ENCODE data around the gene SH3PXD2B.
"Not testable (repeated sequence)": the region's sequence is repeated elsewhere in the genome, so short reads cannot be mapped to it uniquely, and the experiment has no call there.

Gene SH3PXD2B

DNA sequence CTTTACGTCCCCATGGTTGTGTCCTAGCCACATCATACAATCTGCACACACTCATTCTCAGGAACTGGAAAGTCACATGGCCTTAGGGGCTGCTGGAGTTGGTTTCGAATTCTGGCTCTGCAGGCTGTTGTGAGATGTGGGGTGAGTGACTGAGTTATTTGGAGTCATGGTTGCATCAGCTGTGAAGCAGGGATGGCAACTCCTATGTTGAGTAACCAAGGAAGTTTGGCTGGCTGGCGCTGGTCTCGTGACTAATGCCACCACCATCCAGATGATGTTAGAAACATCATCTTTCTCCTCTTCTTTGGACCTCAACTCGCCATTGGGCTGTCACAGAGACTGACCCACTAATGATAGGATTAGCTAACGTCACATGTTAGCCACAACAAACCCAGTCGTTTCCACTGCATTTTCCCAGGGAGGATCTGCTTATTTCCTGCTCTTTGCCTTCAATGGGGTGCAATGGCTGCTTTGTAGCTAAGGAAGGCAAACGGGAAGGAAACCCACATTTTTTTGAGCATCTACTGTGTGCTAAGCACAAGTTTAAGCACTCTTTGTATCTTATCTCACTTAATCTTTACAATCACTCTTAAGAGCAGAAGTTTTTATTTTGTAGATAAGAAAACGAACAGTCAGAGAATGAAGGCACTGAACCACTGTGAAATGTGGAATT is 92.6 kb downstream of the SH3PXD2B start:
- DNase-seq = no peak

DNA sequence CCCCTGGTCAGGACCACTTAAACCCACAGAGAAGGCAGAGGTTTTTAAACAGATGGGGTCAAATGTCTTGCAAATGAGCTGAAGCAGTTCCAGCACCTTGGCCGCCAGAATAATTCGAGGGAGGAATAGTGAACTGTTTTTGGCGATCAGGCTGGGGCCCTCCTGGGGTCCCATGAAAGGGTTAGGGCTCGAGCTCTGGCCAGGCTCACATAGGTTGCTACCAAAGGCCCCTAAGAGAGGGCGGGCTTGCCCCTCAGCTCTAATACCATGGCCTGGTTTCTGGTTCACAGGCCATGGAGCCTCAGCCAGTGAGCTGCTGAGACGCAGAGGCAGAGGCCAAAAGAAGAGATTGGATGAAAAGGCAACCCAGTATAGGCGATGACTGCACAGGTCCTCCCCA is 96.0 kb downstream of the SH3PXD2B start:
- no peak for DNase-seq

DNA sequence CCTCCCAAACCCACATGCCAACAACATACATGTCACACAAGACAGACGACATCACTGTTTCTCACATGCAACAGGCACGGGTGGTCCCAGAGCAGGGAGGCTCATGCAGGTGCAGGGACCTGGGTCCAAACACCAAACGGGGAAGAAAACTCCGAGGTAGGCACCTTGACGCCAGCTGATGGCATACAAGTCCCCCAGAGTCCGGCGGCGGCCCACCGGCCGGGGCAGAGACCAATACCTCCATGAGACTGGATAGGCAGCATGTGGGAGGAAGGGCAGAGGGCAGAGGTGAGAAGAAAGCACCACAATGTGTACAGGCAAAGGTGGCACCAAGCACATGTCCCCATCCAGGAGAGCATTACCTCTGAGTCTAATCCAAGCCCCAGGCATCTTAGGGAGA is 97.8 kb downstream of the SH3PXD2B start:
- no peak for DNase-seq

DNA sequence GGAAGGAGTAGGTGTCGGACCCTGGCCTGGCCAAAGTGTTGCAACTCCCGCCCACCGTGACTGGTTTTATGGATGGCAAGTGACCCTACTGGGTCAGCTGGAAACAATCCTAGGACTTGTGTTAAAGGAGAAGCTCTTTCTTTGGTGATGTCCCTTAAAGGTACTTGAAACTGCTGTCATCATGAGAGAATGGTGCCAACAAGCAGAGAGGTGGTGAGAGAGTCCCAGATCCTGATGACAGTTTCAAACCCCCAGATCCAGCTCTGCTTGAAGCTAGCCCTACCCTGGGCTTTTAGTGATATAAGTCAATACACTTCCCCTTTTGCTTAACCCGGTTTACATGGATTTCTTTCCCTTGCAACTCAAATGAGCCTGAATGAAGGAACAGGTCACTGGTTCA is 98.3 kb downstream of the SH3PXD2B start:
- no peak for DNase-seq

DNA sequence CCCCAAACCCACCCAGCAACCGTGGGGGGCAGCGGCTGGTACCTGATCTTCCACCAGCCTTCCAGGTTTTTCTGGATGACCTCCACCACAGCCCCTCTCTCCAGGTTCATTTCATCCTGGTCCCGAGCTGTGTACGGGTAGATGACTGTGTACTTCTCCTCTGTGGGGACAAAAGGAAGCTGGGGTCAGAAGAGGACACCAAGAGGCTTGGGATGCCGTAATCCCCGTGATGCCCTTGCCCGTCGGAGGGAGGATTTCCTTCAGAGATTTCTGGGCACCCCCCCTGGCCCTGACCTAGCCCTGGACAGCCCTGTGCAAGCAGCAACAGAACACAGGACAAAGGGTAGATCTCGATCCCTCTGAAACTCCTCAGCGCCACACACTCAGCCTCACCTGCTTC is 100.5 kb downstream of the SH3PXD2B start:
- no peak for DNase-seq

DNA sequence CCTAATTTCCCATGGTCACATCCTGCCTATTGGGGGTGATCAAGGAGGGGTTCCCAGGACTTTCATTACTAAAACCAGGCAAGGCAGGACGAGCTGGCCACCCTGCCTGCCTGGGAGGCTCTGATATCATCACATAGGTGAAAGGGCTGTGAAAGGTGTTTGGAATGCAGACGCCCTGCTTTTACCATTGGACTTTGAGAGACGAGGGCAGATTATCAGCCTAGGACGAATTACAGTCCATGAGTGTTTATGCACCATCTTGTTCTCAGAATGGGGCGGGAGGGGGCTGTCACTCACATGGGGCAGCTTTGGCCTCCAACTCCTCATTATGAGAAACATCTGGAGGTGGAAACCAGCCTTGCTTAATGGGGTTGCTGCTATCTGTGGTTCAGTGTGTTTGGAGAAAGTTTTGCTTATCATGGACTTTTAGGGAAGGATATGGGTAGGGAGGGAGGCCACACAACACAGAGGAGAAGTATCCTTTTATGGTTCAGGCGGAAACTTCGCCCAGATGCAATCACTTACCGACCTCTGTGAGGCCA is 101.0 kb downstream of the SH3PXD2B start:
- no peak for DNase-seq

DNA sequence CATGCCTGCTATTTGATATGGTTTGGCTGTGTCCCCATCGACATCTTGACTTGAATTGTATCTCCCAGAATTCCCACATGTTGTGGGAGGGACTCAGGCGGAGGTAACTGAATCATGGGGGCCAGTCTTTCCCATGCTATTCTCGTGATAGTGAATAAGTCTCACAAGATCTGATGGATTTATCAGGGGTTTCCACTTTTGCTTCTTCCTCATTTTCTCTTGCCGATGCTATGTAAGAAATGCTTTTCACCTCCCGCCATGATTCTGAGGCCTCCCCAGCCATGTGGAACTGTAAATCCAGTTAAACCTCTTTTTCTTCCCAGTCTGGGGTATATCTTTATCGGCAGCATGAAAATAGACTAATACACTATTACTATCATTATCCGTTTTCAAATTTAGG is 101.8 kb downstream of the SH3PXD2B start:
- not testable (repeated sequence) for DNase-seq

DNA sequence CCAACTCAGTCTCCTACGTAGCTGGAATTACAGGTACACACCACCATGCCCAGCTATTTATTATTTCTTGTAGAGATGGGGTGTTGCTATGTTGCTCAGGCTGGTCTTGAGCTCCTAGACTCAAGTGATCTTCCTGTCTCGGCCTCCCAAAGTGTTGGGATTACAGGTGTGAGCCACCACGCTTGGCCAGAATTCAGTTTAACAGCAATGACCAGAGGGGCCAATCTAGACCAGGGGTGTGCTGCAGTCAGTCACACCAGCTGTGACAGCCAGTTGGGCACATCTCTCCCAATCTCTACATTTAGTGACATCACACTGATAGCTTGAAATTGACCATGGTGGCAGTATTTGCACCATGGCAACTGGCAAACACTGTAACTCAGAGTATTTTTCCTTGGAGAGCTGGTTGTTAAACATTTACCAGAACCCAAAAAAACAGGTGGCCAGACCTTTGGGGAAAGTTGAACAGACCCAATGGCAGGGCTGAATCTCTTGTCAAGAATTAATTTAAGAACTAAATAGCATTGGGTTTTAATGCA is 103.0 kb downstream of the SH3PXD2B start:
- no peak for DNase-seq

DNA sequence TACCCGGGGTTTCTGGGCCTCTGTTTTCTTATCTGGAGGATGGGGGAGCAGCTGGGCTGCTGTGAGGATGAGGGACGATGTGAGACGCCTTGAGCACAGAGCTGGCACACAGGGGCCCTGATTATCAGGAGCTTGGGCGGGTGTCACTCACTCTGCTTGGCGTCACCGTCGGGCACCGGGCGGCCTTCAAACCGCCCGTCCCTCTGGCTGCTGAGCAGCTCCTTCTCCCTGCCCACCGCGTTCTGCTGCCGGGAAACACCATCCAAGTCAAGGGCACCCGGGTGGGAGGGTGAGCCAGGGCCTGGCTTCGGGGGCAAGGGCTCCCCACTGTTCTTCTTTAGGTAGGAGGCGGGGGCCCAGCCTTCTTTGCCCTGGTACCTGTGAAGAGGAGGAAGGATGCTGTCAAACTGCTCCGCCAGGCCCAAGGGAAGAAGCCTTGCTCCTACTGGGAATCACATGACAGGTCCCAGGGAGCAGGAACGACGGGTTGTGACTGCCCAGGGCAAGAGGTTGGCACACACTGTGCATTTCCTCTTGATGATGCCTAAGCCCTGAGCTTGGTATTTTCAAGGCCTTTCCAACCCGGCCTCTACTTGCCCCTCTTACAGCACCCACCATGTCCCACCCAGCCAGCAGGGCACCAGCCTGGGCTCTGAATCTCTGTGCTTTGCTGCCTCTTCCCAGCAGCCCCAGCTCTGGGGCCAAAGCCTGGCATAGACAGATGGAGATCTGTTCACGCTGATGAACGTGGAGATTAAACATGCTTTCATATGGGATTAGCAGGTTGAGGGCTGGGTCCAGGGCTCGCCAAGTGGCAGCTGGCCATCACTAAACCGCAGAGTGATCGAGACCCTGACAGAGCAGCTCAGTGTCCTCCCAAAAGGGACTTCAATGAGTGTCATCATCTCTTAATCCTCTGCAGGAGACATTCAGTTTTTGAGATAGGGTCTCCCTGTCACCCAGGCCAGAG is 103.8 kb downstream of the SH3PXD2B start:
- no peak for DNase-seq

DNA sequence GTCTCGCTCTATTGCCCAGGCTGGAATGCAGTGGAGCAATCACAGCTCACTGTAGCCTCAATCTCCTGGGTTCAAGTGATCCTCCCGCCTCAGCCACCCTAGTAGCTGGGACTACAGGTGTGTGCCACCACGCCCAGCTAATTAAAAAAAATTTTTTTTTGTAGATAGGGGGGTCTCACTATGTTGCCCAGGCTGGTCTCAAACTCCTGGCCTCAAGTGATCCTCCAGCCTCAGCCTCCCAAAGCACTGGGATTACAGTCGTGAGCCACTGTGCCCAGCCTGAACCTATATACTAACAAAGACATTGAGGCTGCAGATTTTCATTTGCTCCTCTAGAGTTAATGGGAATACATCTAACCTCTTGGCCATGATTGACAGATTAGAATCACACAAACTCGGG is 105.6 kb downstream of the SH3PXD2B start:
- DNase-seq = not testable (repeated sequence)

DNA sequence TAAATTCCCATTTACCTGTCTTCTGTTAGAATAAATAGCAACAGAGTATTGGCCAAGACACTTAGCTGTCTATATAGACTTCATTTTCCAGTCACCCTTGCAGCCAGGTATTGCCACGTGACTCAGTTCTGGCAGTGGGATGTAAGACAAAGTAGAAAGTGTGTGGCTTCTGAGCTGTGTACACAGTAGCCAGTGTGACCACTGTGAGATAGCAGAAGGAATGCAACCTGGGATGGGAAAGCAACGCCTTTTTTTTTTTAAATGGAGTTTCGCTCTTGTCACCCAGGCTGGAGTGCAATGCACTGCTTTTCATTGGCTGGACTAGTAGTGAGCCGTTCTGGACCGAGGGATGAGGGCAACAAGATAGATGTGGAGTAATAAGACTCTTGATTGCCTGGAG is 106.2 kb downstream of the SH3PXD2B start:
- DNase-seq = no peak

DNA sequence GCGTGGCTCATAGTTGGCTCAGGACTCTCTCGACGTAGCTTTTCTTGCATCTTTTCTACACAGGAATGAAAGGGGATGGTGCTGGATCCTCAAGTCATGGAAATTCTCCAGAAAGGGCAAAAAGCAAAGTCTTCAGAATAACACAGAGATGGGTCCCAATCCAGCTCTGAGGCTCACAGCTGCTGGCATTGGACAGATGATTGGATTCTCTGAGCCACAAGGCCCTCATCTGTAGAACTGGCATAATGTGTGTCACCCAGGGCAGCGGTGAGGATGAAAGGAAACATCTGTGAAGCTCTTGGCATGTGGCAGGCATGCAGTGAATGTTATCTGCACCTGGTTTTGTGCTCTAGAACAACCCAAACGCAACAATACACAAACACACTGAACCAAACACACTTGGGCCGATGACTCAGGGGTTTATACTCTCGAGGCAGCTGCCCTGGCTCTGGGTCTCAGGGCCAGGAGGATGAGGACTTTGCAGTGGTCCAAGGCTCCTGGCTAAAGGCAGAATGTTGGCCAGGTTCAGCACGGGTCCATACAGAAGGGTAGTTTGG is 106.8 kb downstream of the SH3PXD2B start:
- no peak for DNase-seq

DNA sequence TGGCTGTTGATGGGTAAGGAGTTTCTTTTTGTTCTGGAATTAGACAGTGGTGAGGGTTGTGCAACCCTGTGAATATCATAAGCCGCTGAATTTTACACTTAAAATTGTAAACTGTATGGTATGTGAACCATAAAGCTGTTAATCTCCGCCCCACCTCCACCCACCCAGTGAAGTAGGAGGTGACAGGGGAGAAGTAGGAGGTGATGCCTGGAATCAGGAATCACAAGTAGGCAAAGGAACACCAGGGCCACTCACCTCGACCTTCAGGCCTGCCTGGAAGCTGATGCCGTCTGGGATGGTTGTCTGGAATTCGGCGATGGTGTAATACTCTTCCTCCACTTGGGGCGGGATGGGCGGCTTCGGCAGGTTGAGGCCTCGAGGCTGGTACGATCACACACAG is 108.4 kb downstream of the SH3PXD2B start:
- DNase-seq = no peak

DNA sequence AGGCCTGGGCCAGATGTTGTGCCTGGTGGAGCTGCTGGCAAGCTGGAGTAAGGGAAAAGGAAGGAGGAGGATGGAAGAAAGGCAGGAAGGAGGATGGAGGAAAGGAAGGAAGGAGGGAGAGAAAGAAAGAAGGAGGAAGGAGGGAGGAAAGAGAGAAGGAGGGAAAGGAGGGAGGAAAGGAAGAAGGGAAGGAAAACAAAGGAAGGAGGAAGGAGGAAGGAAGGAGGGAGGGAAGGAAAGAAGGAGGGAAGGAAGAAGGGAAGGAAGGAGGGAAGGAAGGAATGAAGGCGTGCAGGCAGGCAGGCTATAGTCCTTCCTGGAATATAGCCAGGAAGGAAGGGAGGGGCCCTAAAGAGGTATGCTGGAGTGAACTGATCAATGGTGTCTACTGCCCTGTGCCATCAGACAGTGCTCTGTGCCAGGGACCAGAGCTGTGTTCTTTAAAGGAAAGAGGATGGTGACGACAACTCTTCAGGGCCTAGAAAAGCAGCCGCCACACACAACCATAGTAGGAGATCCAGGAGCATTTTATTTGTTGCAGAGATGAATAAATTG is 109.4 kb downstream of the SH3PXD2B start:
- DNase-seq = no peak

DNA sequence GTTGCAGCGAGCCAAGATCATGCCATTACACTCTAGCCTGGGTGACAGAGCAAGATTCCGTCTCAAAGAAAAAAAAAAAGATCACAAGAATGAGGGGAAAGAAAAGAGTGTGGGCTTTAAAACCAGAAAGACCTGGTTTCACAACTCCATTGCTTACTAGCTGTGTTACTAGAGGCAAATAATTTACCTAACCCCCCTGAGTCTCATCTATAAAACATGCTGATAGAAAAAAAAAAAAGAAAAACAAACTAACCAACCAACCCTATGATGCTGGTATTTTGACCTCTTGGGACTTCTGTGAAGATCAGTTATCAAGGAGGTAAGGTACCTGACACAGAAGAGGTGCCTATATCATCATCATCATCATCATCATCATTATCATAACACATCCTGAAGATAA is 110.6 kb downstream of the SH3PXD2B start:
- no peak for DNase-seq

DNA sequence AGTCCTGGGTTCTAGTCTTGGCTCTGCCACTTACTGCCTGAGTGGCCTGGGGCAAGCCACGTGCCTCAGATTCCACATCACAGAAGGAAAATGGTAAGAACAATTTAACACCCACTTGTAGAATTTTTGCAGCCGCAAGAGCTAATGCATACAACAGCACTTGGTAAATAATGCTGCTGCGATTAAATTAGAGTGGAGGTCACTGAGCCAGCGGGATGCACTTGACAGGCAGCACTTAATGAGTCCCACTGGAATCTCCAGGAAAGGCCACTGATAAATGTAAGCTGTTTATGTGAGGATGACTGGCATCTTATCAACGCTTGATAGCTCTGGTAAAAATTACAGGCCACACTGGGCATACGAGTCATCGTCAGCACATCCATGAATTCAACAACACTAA is 111.4 kb downstream of the SH3PXD2B start:
- no peak for DNase-seq

DNA sequence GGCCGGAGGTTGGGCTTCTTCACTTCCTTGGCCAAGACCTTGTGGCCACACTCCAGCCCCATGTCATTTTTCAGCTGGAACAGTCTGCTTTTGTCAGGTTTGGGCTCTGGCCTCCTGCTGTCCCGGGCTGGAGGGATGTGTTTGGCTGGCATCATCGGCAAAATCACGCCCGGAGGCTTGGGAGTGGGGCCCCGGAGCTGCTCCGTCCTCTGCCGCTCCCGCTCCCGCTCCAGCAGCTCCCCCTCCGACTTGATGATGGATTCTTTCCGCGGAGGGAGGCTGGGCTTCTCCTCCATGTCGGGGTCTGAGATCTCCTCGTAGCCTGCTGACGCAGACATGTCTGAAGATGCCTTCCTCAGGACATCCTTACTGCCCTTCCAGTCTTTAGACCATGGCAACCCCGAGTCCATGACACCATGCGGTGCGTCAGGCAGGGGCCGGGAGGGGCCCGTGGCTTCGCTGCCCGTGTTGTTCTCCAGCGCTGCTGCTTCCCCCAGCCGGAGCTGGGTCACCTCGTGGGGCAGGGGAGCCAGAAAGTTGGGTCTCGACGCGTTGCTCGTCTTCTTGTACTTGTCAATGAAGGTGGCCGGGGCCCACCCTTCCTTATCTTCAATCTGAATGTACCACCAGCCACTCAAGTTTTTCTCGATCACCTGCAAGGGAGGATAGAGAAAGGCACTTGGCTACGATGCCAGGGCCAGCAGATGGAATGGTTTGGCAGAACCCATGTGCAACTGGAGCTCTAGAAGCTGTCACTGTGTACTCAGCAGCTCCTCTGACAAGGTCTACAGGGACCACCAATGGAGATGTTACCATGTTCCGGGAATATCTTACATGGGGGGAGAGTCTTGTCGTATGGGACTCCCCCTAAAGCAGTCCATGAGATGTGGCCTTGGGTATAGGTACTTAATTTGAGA is 114.8 kb downstream of the SH3PXD2B start:
- DNase-seq = no peak

DNA sequence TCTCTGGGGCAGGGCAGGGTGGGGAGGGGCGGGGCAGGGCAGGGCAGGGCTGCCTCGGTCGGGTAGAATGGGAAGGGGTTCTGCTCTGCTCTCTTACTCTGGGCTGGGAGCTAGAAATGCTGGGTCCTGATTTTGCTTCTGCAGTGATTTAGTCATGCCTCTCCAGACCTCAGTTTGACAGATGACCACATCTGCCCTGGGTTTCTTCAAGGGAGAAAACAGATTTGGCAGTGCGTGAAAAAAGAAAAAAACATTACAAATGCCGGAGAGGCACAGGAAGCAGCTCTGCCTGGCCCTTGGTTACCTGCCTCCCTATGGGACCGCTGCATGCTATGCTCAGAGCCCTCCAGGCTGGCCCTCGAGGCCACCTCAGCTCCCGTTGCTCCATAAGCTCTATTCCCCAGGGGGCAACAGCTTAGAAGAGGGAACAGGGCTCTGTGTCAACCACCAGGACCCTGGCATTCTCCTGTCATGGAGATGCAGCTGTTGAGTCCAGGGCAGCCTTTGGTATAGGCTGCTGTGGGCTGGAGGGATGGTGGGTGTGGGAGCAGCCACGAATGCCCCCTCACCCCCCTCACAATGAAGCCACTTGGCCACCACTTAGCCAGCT is 117.5 kb downstream of the SH3PXD2B start:
- DNase-seq = no peak

DNA sequence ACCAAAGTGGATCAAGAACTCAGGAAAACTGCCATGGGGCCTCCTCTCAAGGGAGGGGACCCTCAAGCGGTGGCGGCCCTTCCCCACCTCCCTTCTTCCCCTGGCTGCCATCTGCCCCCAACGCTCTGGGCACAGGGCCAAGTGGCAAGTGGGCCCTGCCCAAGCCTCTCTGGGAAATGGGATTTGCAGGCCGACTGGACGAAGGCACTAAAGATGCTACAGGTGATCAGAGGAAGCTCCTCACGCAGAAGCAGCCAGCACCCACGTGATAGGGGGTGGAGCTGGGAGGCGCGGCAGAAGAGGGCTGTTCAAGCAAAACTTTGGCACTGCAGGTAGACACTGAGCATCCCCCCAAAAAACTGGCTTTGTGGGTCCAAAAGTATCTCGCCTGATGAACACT is 118.1 kb downstream of the SH3PXD2B start:
- no peak for DNase-seq

DNA sequence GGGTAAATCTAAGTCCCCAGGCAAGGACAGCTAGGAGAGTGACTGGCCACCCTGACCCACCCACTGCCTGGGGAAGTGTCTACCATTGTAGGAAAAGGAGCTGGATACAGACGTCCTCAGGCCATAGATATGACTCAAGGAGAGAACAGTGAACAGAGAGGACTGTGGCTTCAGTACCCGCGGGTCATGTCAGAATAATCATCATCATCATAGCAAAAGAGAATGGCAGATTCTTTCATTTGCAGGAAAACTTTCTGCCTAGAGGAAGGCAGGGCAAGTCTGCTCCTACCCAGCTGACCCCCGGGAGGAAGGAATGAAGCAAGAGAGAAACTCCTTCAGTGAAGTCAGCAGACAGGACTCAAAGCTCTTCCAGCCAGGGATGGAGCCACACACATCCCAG is 118.6 kb downstream of the SH3PXD2B start:
- no peak for DNase-seq

DNA sequence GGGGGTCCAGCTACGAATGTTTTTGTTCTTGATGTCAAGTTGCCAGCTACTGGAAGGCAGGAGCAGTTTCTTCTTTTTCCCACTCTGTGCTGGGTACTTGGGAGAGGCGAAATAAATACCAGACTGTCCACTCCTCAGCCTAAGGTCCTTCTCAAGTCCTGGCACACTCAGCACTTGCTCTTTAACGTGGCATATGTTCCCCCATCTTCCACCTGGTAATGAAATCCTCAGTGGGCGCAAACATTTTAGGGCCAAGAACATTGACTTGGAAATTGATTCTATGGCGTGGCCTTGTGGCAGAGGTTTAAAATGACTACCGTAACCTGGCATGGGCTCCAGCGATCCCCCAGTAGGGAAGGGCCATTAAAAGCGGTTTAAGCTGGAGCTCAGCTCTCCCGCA is 119.7 kb downstream of the SH3PXD2B start:
- DNase-seq = no peak

DNA sequence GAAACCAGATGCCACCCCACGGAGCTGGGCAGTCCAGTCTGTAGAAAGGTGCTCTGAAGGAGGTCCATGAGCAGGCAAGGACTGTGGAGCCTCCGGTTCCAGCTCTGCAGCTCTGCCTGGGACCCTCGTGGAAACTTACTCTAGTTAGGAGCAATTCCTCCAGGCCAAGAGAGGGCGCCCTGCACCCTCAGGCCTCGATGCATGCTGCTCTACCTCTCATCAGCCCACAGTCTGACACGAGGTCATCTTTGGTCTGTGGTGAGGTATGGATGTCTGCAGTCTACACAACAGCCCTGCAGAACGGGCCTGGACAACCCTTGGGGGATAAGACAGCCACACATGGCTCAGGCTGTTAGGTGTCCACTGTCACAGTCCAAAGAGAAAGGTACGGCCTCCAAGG is 120.1 kb downstream of the SH3PXD2B start:
- DNase-seq = no peak
